H9 (cell line): Measurements from ENCODE around the gene ANKRD62. TPM values are rescaled to one million over a fixed set of nuclear protein-coding genes. Genes with fewer than 3 reads are reported as not detected.

Source experiments
- DNase-seq: peaks from one replicate; pipeline ENCODE4 v3.0.0-alpha.2; 2017
- H2AFZ ChIP-seq: one replicate; pipeline ENCODE4 v1.6.1; 2013; ENCODE audit warnings: mild to moderate bottlenecking, low read length, control low read depth, moderate library complexity
- H2AK5ac ChIP-seq: 2 replicates; pipeline ENCODE4 v1.6.1; 2013; ENCODE audit warnings: low read length, control low read depth, mixed read lengths; ENCODE audit not compliant: insufficient read length
- H2BK120ac ChIP-seq: one replicate; pipeline ENCODE4 v1.6.1; 2013; ENCODE audit warnings: low read depth, mild to moderate bottlenecking, low read length, control low read depth, inconsistent platforms; ENCODE audit not compliant: poor library complexity, severe bottlenecking
- H2BK12ac ChIP-seq: 2 replicates; pipeline ENCODE4 v1.6.1; 2013; ENCODE audit warnings: low read length, control low read depth, mixed read lengths, low read depth; ENCODE audit not compliant: insufficient read length
- H2BK15ac ChIP-seq: 2 replicates; pipeline ENCODE4 v1.6.1; 2013; ENCODE audit warnings: low read depth, low read length, control low read depth
- H2BK20ac ChIP-seq: one replicate; pipeline ENCODE4 v1.6.1; 2013; ENCODE audit warnings: low read depth, mild to moderate bottlenecking, low read length, control low read depth, inconsistent platforms; ENCODE audit not compliant: poor library complexity, severe bottlenecking
- H2BK5ac ChIP-seq: 2 replicates; pipeline ENCODE4 v1.6.1; 2013; ENCODE audit warnings: low read length, control low read depth, mixed read lengths; ENCODE audit not compliant: insufficient read length
- H3K14ac ChIP-seq: 2 replicates; pipeline ENCODE4 v1.6.1; 2013; ENCODE audit warnings: low read length, control low read depth; ENCODE audit not compliant: insufficient read depth
- H3K18ac ChIP-seq: 2 replicates; pipeline ENCODE4 v1.6.1; 2013; ENCODE audit warnings: low read depth, mild to moderate bottlenecking, mixed read lengths, low read length, control low read depth; ENCODE audit not compliant: insufficient read length
- H3K23ac ChIP-seq: 2 replicates; pipeline ENCODE4 v1.6.1; 2013; ENCODE audit warnings: low read length, control low read depth, mixed read lengths, low read depth; ENCODE audit not compliant: insufficient read length
- H3K23me2 ChIP-seq: 2 replicates; pipeline ENCODE4 v1.6.1; 2013; ENCODE audit warnings: low read depth, mild to moderate bottlenecking, mixed read lengths, low read length, control low read depth; ENCODE audit not compliant: insufficient read length, poor library complexity, severe bottlenecking
- H3K27ac ChIP-seq: 2 replicates; pipeline ENCODE4 v1.5.1; 2013; ENCODE audit warnings: low read length, control low read depth, mixed read lengths, low read depth; ENCODE audit not compliant: insufficient read length
- H3K27me3 ChIP-seq: 2 replicates; pipeline ENCODE4 v1.6.1; 2013; ENCODE audit warnings: low read length, control low read depth, inconsistent platforms; ENCODE audit not compliant: insufficient read depth
- H3K4ac ChIP-seq: 2 replicates; pipeline ENCODE4 v1.6.1; 2013; ENCODE audit warnings: low read depth, mild to moderate bottlenecking, control low read depth, inconsistent platforms, low read length, moderate library complexity
- H3K4me1 ChIP-seq: 2 replicates; pipeline ENCODE4 v1.6.1; 2013; ENCODE audit warnings: low read length, control low read depth, inconsistent platforms; ENCODE audit not compliant: insufficient read depth
- H3K4me2 ChIP-seq: 2 replicates; pipeline ENCODE4 v1.6.1; 2013; ENCODE audit warnings: low read length, control low read depth, mixed read lengths; ENCODE audit not compliant: insufficient read length, insufficient read depth
- H3K56ac ChIP-seq: 2 replicates; pipeline ENCODE4 v1.6.1; 2013; ENCODE audit warnings: low read depth, mild to moderate bottlenecking, mixed read lengths, low read length, control low read depth; ENCODE audit not compliant: insufficient read length
- H3K79me1 ChIP-seq: 2 replicates; pipeline ENCODE4 v1.6.1; 2013; ENCODE audit warnings: low read depth, mild to moderate bottlenecking, moderate library complexity, low read length, control low read depth, inconsistent platforms; ENCODE audit not compliant: insufficient read depth, poor library complexity, severe bottlenecking
- H3K79me2 ChIP-seq: 2 replicates; pipeline ENCODE4 v1.6.1; 2013; ENCODE audit warnings: low read length, control low read depth, inconsistent platforms; ENCODE audit not compliant: insufficient read depth
- H3K9ac ChIP-seq: 2 replicates; pipeline ENCODE4 v1.6.1; 2013; ENCODE audit warnings: low read length, control low read depth, mixed read lengths; ENCODE audit not compliant: insufficient read length; ENCODE audit errors: extremely low read depth
- H3K9me3 ChIP-seq: one replicate; pipeline ENCODE4 v1.6.1; 2013; ENCODE audit warnings: low read depth, low read length, inconsistent platforms; ENCODE audit not compliant: control insufficient read depth
- H3T11ph ChIP-seq: one replicate; pipeline ENCODE4 v1.6.1; 2013; ENCODE audit warnings: mild to moderate bottlenecking, low read length, control low read depth, inconsistent platforms
- H4K20me1 ChIP-seq: one replicate; pipeline ENCODE4 v1.6.1; 2013; ENCODE audit not compliant: control insufficient read depth, insufficient read length, insufficient read depth
- H4K5ac ChIP-seq: 2 replicates; pipeline ENCODE4 v1.6.1; 2013; ENCODE audit warnings: low read depth, mild to moderate bottlenecking, mixed read lengths, low read length, control low read depth; ENCODE audit not compliant: insufficient read length
- H4K8ac ChIP-seq: replicated peaks from 2 replicates; pipeline ENCODE4 v1.6.1; 2013; ENCODE audit warnings: low read length, control low read depth, mixed read lengths, low read depth; ENCODE audit not compliant: insufficient read length
- H4K91ac ChIP-seq: 2 replicates; pipeline ENCODE4 v1.6.1; 2013; ENCODE audit warnings: low read depth, mild to moderate bottlenecking, moderate library complexity, mixed read lengths, low read length, control low read depth; ENCODE audit not compliant: insufficient read length
- H3K27ac Mint-ChIP-seq, 3 experiments: 2 replicates in 2 of 3; 3 replicates in 1 of 3; pipeline ENCODE4 v1.8.0; 2020 to 2021; ENCODE audit warnings: mixed read lengths in 3 of 3, mild to moderate bottlenecking in 1 of 3, moderate library complexity in 1 of 3
- H3K27me3 Mint-ChIP-seq: 2 replicates; pipeline ENCODE4 v1.8.0; 2021; ENCODE audit warnings: low read depth, mild to moderate bottlenecking, moderate library complexity, mixed read lengths
- H3K36me3 Mint-ChIP-seq, 3 experiments: 2 replicates in 2 of 3; 3 replicates in 1 of 3; pipeline ENCODE4 v1.8.0; 2020 to 2021; ENCODE audit warnings: low read depth in 3 of 3, mixed read lengths in 3 of 3; ENCODE audit not compliant: insufficient read depth in 1 of 3
- H3K4me1 Mint-ChIP-seq, 2 experiments: 2 replicates each; pipeline ENCODE4 v1.8.0; 2020; ENCODE audit warnings: mixed read lengths in 2 of 2
- H3K4me3 Mint-ChIP-seq, 2 experiments: 2 replicates in 1 of 2; 3 replicates in 1 of 2; pipeline ENCODE4 v1.8.0; 2020 to 2021; ENCODE audit warnings: mild to moderate bottlenecking in 2 of 2, mixed read lengths in 2 of 2, moderate library complexity in 1 of 2
- H3K9me3 Mint-ChIP-seq, 2 experiments: 2 replicates in 1 of 2; 3 replicates in 1 of 2; pipeline ENCODE4 v1.8.0; 2020; ENCODE audit warnings: mild to moderate bottlenecking in 2 of 2, mixed read lengths in 2 of 2, moderate library complexity in 1 of 2
- CTCF ChIP-seq: fragments of 200-600 bp; sonication (generic); conservative IDR thresholded peaks from 3 replicates; pipeline ENCODE4 v1.8.0; 2021; ENCODE audit warnings: antibody characterized with exemption, mild to moderate bottlenecking
- WGBS: extraction: QIAGEN DNeasy Blood & Tissue Kit; methylation state at CpG from one replicate; pipeline ENCODE4 v1.1.7; 2013; ENCODE audit warnings: missing lambda C conversion rate, low lambda C conversion rate, mixed read lengths; ENCODE audit not compliant: insufficient read length; ENCODE audit errors: extremely low coverage; 5-methylcytosine and 5-hydroxymethylcytosine counted together
- total RNA-seq: library from RNA; stranded (reverse); gene quantifications from 2 replicates; pipeline ENCODE4 v1.2.1, GENCODE V29; 2021

The ANKRD62 gene
- total RNA-seq, 1 experiment from 2014 or later = not detected

DNA sequence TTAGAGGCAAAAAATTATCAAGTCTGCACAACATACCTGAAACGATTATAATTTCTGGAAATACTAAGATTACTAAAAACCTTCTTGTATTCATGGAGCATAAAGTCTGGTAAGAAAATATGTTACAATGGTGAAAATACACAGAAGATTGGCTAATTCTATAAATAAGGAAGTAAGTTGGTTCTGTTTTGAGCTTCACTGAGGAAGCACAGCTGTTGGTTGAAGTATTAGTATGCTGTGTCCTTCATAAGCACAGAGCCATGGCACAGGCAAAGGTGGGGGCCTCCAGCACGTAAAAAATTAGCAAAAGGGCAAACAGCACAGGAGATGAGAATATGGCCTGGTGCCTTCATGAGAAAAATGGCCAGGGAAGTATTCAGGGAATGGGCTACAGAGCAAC is 40.4 kb upstream of the ANKRD62 start:
- H3K27ac ChIP-seq = no peak overlapping the region
- H2BK5ac ChIP-seq = no peak overlapping the region
- Mint-ChIP-seq H3K4me3 (no peak overlapping the region), H3K27me3 (no peaks in the 10 kb centered on the region; the same call in 1 of the 2 replicates), H3K36me3 (no peaks in the 10 kb centered on the region), H3K4me1 (peaks cover 3 to 12% of the 10 kb centered on the region in 2 experiments; a peak in 3 of 4 replicates), H3K27ac (no peak overlapping the region), H3K9me3 (no peaks in the 10 kb centered on the region; a peak in 1 of 5 replicates)
- H4K8ac ChIP-seq = no peak overlapping the region
- no peaks in the 10 kb centered on the region for H4K20me1 ChIP-seq
- no peak overlapping the region for H2BK20ac ChIP-seq
- H3K27me3 ChIP-seq = no peaks in the 10 kb centered on the region
- H4K91ac ChIP-seq = no peak overlapping the region
- H2AFZ ChIP-seq = no peak overlapping the region
- H2BK120ac ChIP-seq = no peak overlapping the region
- no peak overlapping the region for H3K23ac ChIP-seq
- no peaks in the 10 kb centered on the region for H3K23me2 ChIP-seq
- no peak for TF ChIP-seq CTCF
- whole genome bisulfite sequencing = no CpG with 5 or more reads among the region's 2 CpGs
- H3K4me1 ChIP-seq = no peaks in the 10 kb centered on the region
- DNase-seq = no peak
- H3K18ac ChIP-seq = no peak overlapping the region
- H3T11ph ChIP-seq = no peak overlapping the region
- H3K9me3 ChIP-seq = no peaks in the 10 kb centered on the region
- H3K56ac ChIP-seq = no peak overlapping the region
- no peak overlapping the region for H2AK5ac ChIP-seq
- no peaks in the 10 kb centered on the region for H3K79me2 ChIP-seq
- no peak overlapping the region for H3K4me2 ChIP-seq
- no peak overlapping the region for H4K5ac ChIP-seq
- H2BK15ac ChIP-seq = no peak overlapping the region
- H3K9ac ChIP-seq = no peak overlapping the region
- H3K79me1 ChIP-seq = no peaks in the 10 kb centered on the region
- no peak overlapping the region for H3K4ac ChIP-seq
- no peak overlapping the region for H2BK12ac ChIP-seq
- no peak overlapping the region for H3K14ac ChIP-seq
